Ishikawa (cell line): ENCODE measurements around the gene CELA1.

ENCODE experiments used
- EP300 ChIP-seq: IDR thresholded peaks from 2 replicates; pipeline ENCODE4 v1.6.1; 2012; ENCODE audit warnings: borderline replicate concordance
- MAX ChIP-seq: IDR thresholded peaks from 2 replicates; pipeline ENCODE4 v1.6.1; 2012
- ZBTB7A ChIP-seq: IDR thresholded peaks from 2 replicates; pipeline ENCODE4 v1.6.1; 2012; ENCODE audit warnings: low read depth

DNA sequence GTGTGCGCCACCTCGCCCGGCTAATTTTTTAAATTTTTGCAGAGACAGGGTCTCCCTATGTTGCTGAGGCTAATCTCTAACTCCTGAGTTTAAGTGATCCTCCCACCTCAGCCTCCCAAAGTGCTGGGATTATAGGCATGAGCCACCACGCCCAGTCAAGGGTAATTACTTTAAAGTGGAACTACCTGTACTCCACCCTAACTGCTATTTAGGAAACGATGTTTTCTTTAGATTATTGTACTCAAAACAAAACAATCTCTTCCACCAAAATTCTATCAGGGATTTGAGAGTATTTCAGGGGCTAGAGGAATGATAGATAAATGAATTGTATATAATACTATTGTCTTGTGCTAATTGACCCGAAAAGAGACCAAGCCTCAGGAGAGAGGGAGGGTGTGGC is 12.9 kb downstream of the CELA1 start:
- no peak for TF ChIP-seq MAX
- TF ChIP-seq ZBTB7A: no peak
- TF ChIP-seq EP300: no peak
